Activated B cell treated with CpG ODN at 0.5 μM for 24 hours (primary cell): ENCODE results near the gene TOM1. TPM values are rescaled to one million over a fixed set of nuclear protein-coding genes. Genes with fewer than 3 reads are reported as not detected.

Experiments
- ATAC-seq: fragments of 200-7000 bp; cut with Tn5 transposase; one replicate; pipeline ENCODE4 v1.10.0; 2021; ENCODE audit warnings: low read depth, mild to moderate bottlenecking, moderate library complexity
- CTCF ChIA-PET: fragments of 350-600 bp; sonication (Branson Sonifier 250); formaldehyde crosslinking; loops from one replicate; lab custom pipeline; 2021; ENCODE audit warnings: antibody characterized with exemption; lab: Charles Lee
- POLR2A ChIA-PET: fragments of 350-600 bp; sonication (Branson Sonifier 250); formaldehyde crosslinking; loops from one replicate; lab custom pipeline; 2021; ENCODE audit warnings: antibody characterized with exemption; lab: Charles Lee
- DNase-seq: peaks from one replicate; pipeline ENCODE4 v3.0.0; 2022
- H3K27ac Mint-ChIP-seq: one replicate; pipeline ENCODE4 v1.8.0; 2020; ENCODE audit warnings: mixed read lengths
- H3K27me3 Mint-ChIP-seq: one replicate; pipeline ENCODE4 v1.8.0; 2021; ENCODE audit warnings: mixed read lengths
- H3K36me3 Mint-ChIP-seq: one replicate; pipeline ENCODE4 v1.8.0; 2021; ENCODE audit warnings: low read depth, mixed read lengths
- H3K4me1 Mint-ChIP-seq: one replicate; pipeline ENCODE4 v1.8.0; 2021; ENCODE audit warnings: mixed read lengths
- H3K4me3 Mint-ChIP-seq: one replicate; pipeline ENCODE4 v1.8.0; 2020; ENCODE audit warnings: mild to moderate bottlenecking, mixed read lengths
- H3K9me3 Mint-ChIP-seq: one replicate; pipeline ENCODE4 v1.8.0; 2020; ENCODE audit warnings: mixed read lengths
- CTCF ChIP-seq: fragments of 200-600 bp; IDR thresholded peaks from one replicate; pipeline ENCODE4 v1.8.0; 2022; ENCODE audit warnings: antibody characterized with exemption, mild to moderate bottlenecking
- intact Hi-C: fragments of 100-400 bp; cut with micrococcal nuclease; formaldehyde crosslinking; loops from one replicate; pipeline ENCODE4 v1.15.1; 2024
- total RNA-seq: library from RNA; stranded (reverse); gene quantifications from 2 replicates; pipeline ENCODE4 v1.2.3, GENCODE V29; 2022

TOM1 gene
- total RNA-seq, 1 donor from 2014 or later, result 40.8 TPM

- peaks cover 31% of the 10 kb centered on the region for H3K4me1 Mint-ChIP-seq
- ATAC-seq (no peak), DNase-seq (no peak)
- ChIA-PET CTCF (no interaction called here), POLR2A (no interaction called here)
- H3K4me3 Mint-ChIP-seq, result no peak overlapping the region
- intact Hi-C loops, result no loop called here
- no peak overlapping the region for H3K27ac Mint-ChIP-seq
- peaks cover 72% of the 10 kb centered on the region for H3K36me3 Mint-ChIP-seq
- H3K27me3 Mint-ChIP-seq, result no peaks in the 10 kb centered on the region
- H3K9me3 Mint-ChIP-seq, result no peaks in the 10 kb centered on the region
- TF ChIP-seq CTCF, result no peak
Observed at GRCh38 chr22:35327690-35328471, 28.2 kb downstream of the TOM1 start.

- Mint-ChIP-seq H3K27me3 (no peaks in the 10 kb centered on the region), H3K9me3 (no peaks in the 10 kb centered on the region), H3K4me3 (no peak overlapping the region), H3K4me1 (peaks cover 31% of the 10 kb centered on the region), H3K36me3 (peaks cover 70% of the 10 kb centered on the region), H3K27ac (no peak overlapping the region)
- TF ChIP-seq CTCF, result no peak
- intact Hi-C loops, result no loop called here
- CTCF ChIA-PET, result no interaction called here
- DNase-seq (no peak), ATAC-seq (no peak)
- POLR2A ChIA-PET, result no interaction called here
Observed at GRCh38 chr22:35328472-35328885, 28.8 kb downstream of the TOM1 start.

- peaks cover 69% of the 10 kb centered on the region for H3K36me3 Mint-ChIP-seq
- peaks cover 35% of the 10 kb centered on the region for H3K4me1 Mint-ChIP-seq
- no peak overlapping the region for H3K4me3 Mint-ChIP-seq
- no peaks in the 10 kb centered on the region for H3K9me3 Mint-ChIP-seq
- intact Hi-C loops, result no loop called here
- ATAC-seq (no peak), DNase-seq (no peak)
- TF ChIP-seq CTCF, result no peak
- H3K27ac Mint-ChIP-seq, result no peak overlapping the region
- POLR2A ChIA-PET, result interaction anchor here (1.0 to 1.1 kb wide), 3 partner anchors 15 to 30 kb away, joined by 3 to 5 read pairs (median 4); partner anchors contain the start of gene TOM1
- CTCF ChIA-PET, result interaction anchor here (1.7 kb wide), 1 partner anchor 255 kb away, joined by 3 read pairs; no protein-coding TSS in a partner anchor
- H3K27me3 Mint-ChIP-seq, result no peaks in the 10 kb centered on the region
Observed at GRCh38 chr22:35329114-35329847, 29.6 kb downstream of the TOM1 start.

GRCh38 chr22:35330258-35330861, 30.7 kb downstream of the TOM1 start:
- DNase-seq (no peak), ATAC-seq (peak; percentile 39)
- ChIA-PET POLR2A (interaction anchor here (1.0 to 1.1 kb wide), 3 partner anchors 14 to 31 kb away, joined by 3 to 5 read pairs (median 4); partner anchors contain the start of gene TOM1), CTCF (interaction anchor here (1.7 kb wide), 1 partner anchor 253 kb away, joined by 3 read pairs; no protein-coding TSS in a partner anchor)
- peak overlapping the region; percentile 80 for H3K27ac Mint-ChIP-seq
- peaks cover 62% of the 10 kb centered on the region for H3K36me3 Mint-ChIP-seq
- peak overlapping the region; percentile 59 for H3K4me3 Mint-ChIP-seq
- H3K4me1 Mint-ChIP-seq, result peaks cover 25% of the 10 kb centered on the region
- intact Hi-C loops, result no loop called here
- no peaks in the 10 kb centered on the region for H3K9me3 Mint-ChIP-seq
- no peak for TF ChIP-seq CTCF
- H3K27me3 Mint-ChIP-seq, result no peaks in the 10 kb centered on the region
